WI38 (cell line): ENCODE data around the gene OPRL1.

Source experiments
- H3K4me3 ChIP-seq: 2 replicates; pipeline ENCODE4 v1.5.1; 2011; ENCODE audit warnings: low read depth, mild to moderate bottlenecking, control low read depth, low read length
- TF ChIP-seq, protein P1 (sequence below): IDR thresholded peaks from 2 replicates; pipeline ENCODE4 v1.5.1; 2012; ENCODE audit warnings: low read depth, mild to moderate bottlenecking, control low read depth, low read length

Gene OPRL1

DNA sequence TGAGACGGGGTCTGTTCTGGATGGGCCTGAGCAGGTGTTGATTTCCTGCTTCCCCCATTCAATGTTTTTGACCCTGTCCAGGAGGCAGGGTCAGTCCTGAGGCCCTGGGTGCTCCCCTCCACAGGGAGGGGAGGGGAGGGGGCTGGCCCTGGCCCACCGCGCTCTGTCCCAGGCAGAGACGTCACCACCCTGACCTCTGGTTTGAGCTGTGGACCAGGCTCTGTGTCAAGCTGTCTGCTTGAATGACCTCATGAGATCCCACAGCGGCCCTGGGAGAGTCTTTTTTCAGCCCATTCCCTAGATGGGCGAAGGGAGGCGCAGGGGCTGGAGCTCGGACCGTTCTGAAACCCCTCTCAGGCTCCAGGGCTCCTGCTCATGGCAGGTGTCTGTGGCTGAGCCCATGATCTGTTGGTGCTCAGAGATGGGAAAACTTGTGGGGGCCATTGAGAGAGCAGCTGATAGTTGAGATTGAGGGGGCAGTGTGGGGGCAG is 13.2 kb downstream of the OPRL1 start:
- TF ChIP-seq, protein P1, sequence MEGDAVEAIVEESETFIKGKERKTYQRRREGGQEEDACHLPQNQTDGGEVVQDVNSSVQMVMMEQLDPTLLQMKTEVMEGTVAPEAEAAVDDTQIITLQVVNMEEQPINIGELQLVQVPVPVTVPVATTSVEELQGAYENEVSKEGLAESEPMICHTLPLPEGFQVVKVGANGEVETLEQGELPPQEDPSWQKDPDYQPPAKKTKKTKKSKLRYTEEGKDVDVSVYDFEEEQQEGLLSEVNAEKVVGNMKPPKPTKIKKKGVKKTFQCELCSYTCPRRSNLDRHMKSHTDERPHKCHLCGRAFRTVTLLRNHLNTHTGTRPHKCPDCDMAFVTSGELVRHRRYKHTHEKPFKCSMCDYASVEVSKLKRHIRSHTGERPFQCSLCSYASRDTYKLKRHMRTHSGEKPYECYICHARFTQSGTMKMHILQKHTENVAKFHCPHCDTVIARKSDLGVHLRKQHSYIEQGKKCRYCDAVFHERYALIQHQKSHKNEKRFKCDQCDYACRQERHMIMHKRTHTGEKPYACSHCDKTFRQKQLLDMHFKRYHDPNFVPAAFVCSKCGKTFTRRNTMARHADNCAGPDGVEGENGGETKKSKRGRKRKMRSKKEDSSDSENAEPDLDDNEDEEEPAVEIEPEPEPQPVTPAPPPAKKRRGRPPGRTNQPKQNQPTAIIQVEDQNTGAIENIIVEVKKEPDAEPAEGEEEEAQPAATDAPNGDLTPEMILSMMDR = no peak
- no peak overlapping the region for H3K4me3 ChIP-seq

DNA sequence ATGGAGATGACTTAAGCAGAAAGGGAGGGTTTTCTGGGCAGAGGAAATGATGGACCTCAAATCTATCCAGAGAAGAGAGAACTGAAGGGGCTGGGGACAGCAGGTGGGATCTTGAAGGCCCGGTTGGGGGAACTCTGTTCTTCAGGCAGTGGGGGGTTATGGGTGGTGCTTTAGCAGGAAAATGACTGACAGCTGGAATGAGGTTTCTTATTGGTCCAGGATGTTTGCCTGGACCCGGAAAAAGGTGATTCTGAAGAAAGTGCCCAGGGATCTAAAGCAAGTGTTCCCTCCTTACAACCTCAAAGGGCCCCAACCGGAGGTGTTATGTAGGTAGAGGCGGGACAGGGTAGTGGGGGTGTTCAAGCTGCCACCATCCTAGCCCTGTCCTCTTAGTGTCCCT is 15.6 kb downstream of the OPRL1 start:
- TF ChIP-seq, protein P1 = no peak
- H3K4me3 ChIP-seq = no peak overlapping the region

GRCh38 chr20:64095927-64096326 is 16.0 kb downstream of the OPRL1 start:
- TF ChIP-seq, protein P1 = no peak

DNA sequence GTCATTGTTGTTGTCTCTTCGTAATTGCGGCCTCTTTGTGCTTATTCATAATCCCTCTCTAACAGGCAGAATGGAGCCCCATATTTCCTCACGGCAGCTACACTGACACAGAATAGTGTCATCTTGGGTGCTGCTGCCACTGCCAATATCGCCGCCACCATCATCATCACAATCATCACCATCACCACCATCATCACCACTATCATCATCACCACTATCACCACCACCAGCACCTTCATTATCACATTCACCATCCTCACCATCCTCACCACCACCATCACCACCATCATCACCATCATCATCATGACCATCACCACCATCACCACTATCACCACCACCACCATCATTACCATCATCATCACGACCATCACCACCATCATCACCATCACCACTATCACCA is 16.7 kb downstream of the OPRL1 start:
- H3K4me3 ChIP-seq = no peak overlapping the region
- TF ChIP-seq, protein P1 = no peak

More at GRCh38 chr20:64095927-64096326, 16.0 kb downstream of the OPRL1 start:
- H3K4me3 ChIP-seq = no peak overlapping the region

- TF ChIP-seq, protein P1 = no peak
- H3K4me3 ChIP-seq = no peak overlapping the region
Measured at GRCh38 chr20:64098471-64099013, 18.7 kb downstream of the OPRL1 start.

- no peak overlapping the region for H3K4me3 ChIP-seq
- TF ChIP-seq, protein P1 = no peak
Measured at GRCh38 chr20:64099086-64099786, 19.4 kb downstream of the OPRL1 start.

GRCh38 chr20:64099880-64100565 is 20.1 kb downstream of the OPRL1 start:
- H3K4me3 ChIP-seq = no peak overlapping the region
- TF ChIP-seq, protein P1 = no peak
